ENCODE results near the gene DMRT2. TPM values are rescaled to one million over a fixed set of nuclear protein-coding genes. Genes with fewer than 3 reads are reported as not detected.
A peak's percentile ranks its signal among the peaks of the same experiment; 100 is the strongest.

DMRT2 gene
- total RNA-seq, 4 donors from 2014 or later, result 0.58 to 1.6 (median 0.62) TPM; not detected in 1

- Histone ChIP-seq H3K27me3 (peaks cover 75% of the 10 kb centered on the region), H3K4me3 (no peak overlapping the region)
- WGBS, 2 donors (ENCODE audit: low coverage in 1 of 2), result 73 to 100% methylated on average over 1 to 3 of the region's 3 CpGs
Measured at GRCh38 chr9:1007312-1007711, 42.8 kb upstream of the DMRT2 start.

GRCh38 chr9:1008216-1008615 is 41.9 kb upstream of the DMRT2 start:
- H3K27me3 ChIP-seq, result peaks cover 68% of the 10 kb centered on the region
- H3K4me1 ChIP-seq, result no peaks in the 10 kb centered on the region
- no peak overlapping the region for H3K27ac ChIP-seq
- no peak for ATAC-seq
- H3K36me3 ChIP-seq, result no peaks in the 10 kb centered on the region
- no peaks in the 10 kb centered on the region for H3K9me3 ChIP-seq
- no peak for TF ChIP-seq POLR2AphosphoS5 (IDR thresholded peaks at IDR 0.05)
- TF ChIP-seq POLR2A (IDR thresholded peaks at IDR 0.05), result no peak
- no peak for TF ChIP-seq EP300 (IDR thresholded peaks at IDR 0.05)
- TF ChIP-seq CTCF (IDR thresholded peaks at IDR 0.05), result no peak
- WGBS, 2 donors (ENCODE audit: low coverage in 1 of 2), result 74 to 92% methylated on average over 3 of the region's 3 CpGs
- no peak overlapping the region for H3K4me3 ChIP-seq

More at GRCh38 chr9:1007312-1007711, 42.8 kb upstream of the DMRT2 start:
- Histone ChIP-seq H3K9me3 (no peaks in the 10 kb centered on the region), H3K4me1 (no peaks in the 10 kb centered on the region), H3K27ac (no peak overlapping the region), H3K36me3 (no peaks in the 10 kb centered on the region)
- TF ChIP-seq POLR2A (IDR thresholded peaks at IDR 0.05) (no peak), POLR2AphosphoS5 (IDR thresholded peaks at IDR 0.05) (no peak), EP300 (IDR thresholded peaks at IDR 0.05) (no peak), CTCF (IDR thresholded peaks at IDR 0.05) (no peak)
- no peak for ATAC-seq

GRCh38 chr9:1009101-1009707 is 41.0 kb upstream of the DMRT2 start:
- Histone ChIP-seq H3K4me1 (no peaks in the 10 kb centered on the region), H3K27ac (no peak overlapping the region), H3K27me3 (peaks cover 61% of the 10 kb centered on the region), H3K4me3 (no peak overlapping the region), H3K9me3 (no peaks in the 10 kb centered on the region), H3K36me3 (no peaks in the 10 kb centered on the region)
- 6 to 11% methylated on average over 12 to 13 of the region's 14 CpGs for WGBS, 2 donors (ENCODE audit: low coverage in 1 of 2)
- peak; percentile 81 to 94 (median 87) for TF ChIP-seq CTCF (IDR thresholded peaks at IDR 0.05)
- TF ChIP-seq EP300 (IDR thresholded peaks at IDR 0.05), result no peak
- TF ChIP-seq POLR2AphosphoS5 (IDR thresholded peaks at IDR 0.05), result peak; percentile 15
- ATAC-seq, result peak; percentile 94

- Histone ChIP-seq H3K27ac (no peak overlapping the region), H3K9me3 (no peaks in the 10 kb centered on the region), H3K4me1 (no peaks in the 10 kb centered on the region), H3K36me3 (no peaks in the 10 kb centered on the region), H3K27me3 (peaks cover 41% of the 10 kb centered on the region), H3K4me3 (no peak overlapping the region)
- WGBS, 2 donors (ENCODE audit: low coverage in 1 of 2), result 47 to 70% methylated on average over 3 to 5 of the region's 5 CpGs
- no peak for TF ChIP-seq CTCF (IDR thresholded peaks at IDR 0.05)
- no peak for TF ChIP-seq POLR2A (IDR thresholded peaks at IDR 0.05)
- no peak for TF ChIP-seq EP300 (IDR thresholded peaks at IDR 0.05)
- no peak for TF ChIP-seq POLR2AphosphoS5 (IDR thresholded peaks at IDR 0.05)
- no peak for ATAC-seq
Measured at GRCh38 chr9:1013021-1013420, 37.1 kb upstream of the DMRT2 start.

GRCh38 chr9:1014225-1014624 is 35.9 kb upstream of the DMRT2 start:
- Histone ChIP-seq H3K27me3 (peaks cover 39% of the 10 kb centered on the region), H3K36me3 (no peaks in the 10 kb centered on the region), H3K27ac (no peak overlapping the region), H3K4me1 (no peaks in the 10 kb centered on the region), H3K4me3 (no peak overlapping the region), H3K9me3 (no peaks in the 10 kb centered on the region)
- WGBS, 2 donors (ENCODE audit: low coverage in 1 of 2), result 68% methylated on average over 4 of the region's 4 CpGs
- TF ChIP-seq EP300 (IDR thresholded peaks at IDR 0.05) (no peak), POLR2AphosphoS5 (IDR thresholded peaks at IDR 0.05) (no peak), CTCF (IDR thresholded peaks at IDR 0.05) (no peak), POLR2A (IDR thresholded peaks at IDR 0.05) (no peak)
- no peak for ATAC-seq
